Activated T-helper 2 cell treated with anti-CD3 and anti-CD28 coated beads, Interferon-gamma antibody, Interleukin-2, Interleukin-4, amounts not matched to agents 10 μg/mL and 5 μg/mL and 100 μg/mL, durations not matched to agents 14 hours and 24 hours and 36 hours (primary cell): ENCODE results near the gene CACNG3. TPM values are rescaled to one million over a fixed set of nuclear protein-coding genes. Genes with fewer than 3 reads are reported as not detected.

Source experiments
- DNase-seq: peaks from one replicate; pipeline ENCODE4 v3.0.0; 2021; ENCODE audit warnings: low spot score
- H3K27ac Mint-ChIP-seq: one replicate; pipeline ENCODE4 v1.8.0; 2021; ENCODE audit warnings: mixed read lengths
- H3K27me3 Mint-ChIP-seq: one replicate; pipeline ENCODE4 v1.8.0; 2021; ENCODE audit warnings: low read depth, mixed read lengths
- H3K36me3 Mint-ChIP-seq: one replicate; pipeline ENCODE4 v1.8.0; 2021; ENCODE audit warnings: low read depth, mixed read lengths
- H3K4me1 Mint-ChIP-seq: one replicate; pipeline ENCODE4 v1.8.0; 2021; ENCODE audit warnings: low read depth, mixed read lengths
- H3K4me3 Mint-ChIP-seq: one replicate; pipeline ENCODE4 v1.8.0; 2021; ENCODE audit warnings: low read depth, mild to moderate bottlenecking, moderate library complexity, mixed read lengths
- H3K9me3 Mint-ChIP-seq: one replicate; pipeline ENCODE4 v1.8.0; 2021; ENCODE audit warnings: mixed read lengths
- intact Hi-C: fragments of 100-400 bp; cut with micrococcal nuclease; formaldehyde crosslinking; loops from one replicate; pipeline ENCODE4 v1.15.1; 2023
- total RNA-seq: library from RNA; stranded (reverse); gene quantifications from 2 replicates; pipeline ENCODE4 v1.2.3, GENCODE V29; 2022

CACNG3 gene
- total RNA-seq, 1 donor from 2014 or later: not detected

DNA sequence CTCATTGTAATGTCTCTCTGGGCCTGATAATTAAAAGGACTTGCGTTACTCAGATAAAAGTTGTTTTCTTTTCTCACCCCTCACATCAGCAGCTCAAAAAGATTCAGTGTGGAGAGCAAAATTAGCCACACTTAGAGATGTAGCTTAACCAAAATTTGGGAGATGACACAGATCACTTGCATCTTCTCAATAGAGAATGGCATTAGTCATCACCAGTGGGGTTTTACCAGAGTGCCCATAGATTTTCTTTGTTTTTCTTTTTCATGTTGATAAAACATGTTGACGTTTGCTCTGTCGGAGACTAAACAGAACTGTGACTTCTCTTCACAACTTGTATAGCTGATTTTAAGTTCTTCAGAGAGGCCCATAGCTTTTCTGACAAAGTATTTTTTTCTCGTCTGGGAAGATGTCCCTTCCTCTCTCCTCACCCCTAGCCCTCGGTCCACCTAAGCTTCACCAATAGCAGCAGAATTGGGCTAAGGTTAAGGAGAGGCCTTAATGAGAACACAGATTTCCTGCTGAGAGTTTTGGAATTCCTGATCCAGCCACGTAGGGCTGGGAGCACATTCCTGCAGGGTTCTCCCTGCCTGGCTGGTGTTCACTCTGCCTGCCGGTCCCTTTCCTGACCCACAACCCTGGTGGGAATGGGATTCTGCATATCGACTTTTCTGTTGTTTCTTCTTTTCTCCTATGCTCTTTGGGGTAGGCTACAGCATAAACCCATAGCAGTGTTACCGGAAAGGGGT, 92.6 kb downstream of the CACNG3 start:
- intact Hi-C loops: no loop called here
- Mint-ChIP-seq H3K4me3 (no peak overlapping the region), H3K27ac (no peak overlapping the region)

DNA sequence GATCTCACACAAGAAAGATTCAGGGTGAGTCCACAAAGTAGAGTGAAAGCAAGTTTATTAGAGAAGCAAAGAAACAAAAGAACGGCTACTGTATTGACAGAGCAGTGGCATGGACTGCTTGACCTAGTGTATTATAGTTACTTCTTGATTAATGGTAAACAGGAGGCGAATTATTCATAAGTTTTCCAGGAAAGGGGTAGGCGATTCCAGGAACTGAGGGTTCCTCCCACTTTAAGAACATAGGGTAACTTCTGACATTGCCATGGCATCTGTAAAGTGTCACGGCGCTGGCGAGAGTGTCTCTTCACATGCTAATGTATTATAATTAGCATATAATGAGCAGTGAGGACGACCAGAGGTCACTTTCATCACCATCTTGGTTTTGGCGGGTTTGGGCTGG, 93.2 kb downstream of the CACNG3 start:
- no peaks in the 10 kb centered on the region for H3K9me3 Mint-ChIP-seq
- DNase-seq: no peak
- no peaks in the 10 kb centered on the region for H3K36me3 Mint-ChIP-seq
- H3K27me3 Mint-ChIP-seq: no peaks in the 10 kb centered on the region
- no peak overlapping the region for H3K4me3 Mint-ChIP-seq
- intact Hi-C loops: no loop called here
- H3K27ac Mint-ChIP-seq: no peak overlapping the region
- H3K4me1 Mint-ChIP-seq: peaks cover 6% of the 10 kb centered on the region

More for the DNA sequence above, 92.6 kb downstream of the CACNG3 start:
- H3K27me3 Mint-ChIP-seq: no peaks in the 10 kb centered on the region
- H3K36me3 Mint-ChIP-seq: no peaks in the 10 kb centered on the region
- DNase-seq: no peak
- peaks cover 6% of the 10 kb centered on the region for H3K4me1 Mint-ChIP-seq
- H3K9me3 Mint-ChIP-seq: no peaks in the 10 kb centered on the region

DNA sequence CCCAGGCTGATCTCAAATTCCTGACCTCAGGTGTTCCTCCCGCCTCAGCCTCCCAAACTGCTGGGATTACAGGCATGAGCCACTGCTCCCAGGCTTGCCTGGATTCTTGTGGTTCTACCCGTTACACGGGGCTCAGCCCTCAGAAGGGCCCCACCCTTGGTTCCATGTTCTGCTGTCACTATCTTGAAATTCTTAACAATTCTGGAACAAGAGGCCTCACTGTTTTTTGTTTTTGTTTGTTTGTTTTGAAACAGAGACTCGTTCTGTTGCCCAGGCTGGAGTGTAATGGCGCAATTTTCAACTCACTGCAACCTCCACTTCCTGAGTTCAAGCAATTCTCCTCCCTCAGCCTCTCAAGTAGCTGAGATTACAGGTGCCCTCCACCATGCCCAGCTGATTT, 96.6 kb downstream of the CACNG3 start:
- no peak overlapping the region for H3K27ac Mint-ChIP-seq
- H3K36me3 Mint-ChIP-seq: no peaks in the 10 kb centered on the region
- intact Hi-C loops: no loop called here
- no peaks in the 10 kb centered on the region for H3K27me3 Mint-ChIP-seq
- no peak overlapping the region for H3K4me3 Mint-ChIP-seq
- no peaks in the 10 kb centered on the region for H3K9me3 Mint-ChIP-seq
- no peak for DNase-seq
- peaks cover 4% of the 10 kb centered on the region for H3K4me1 Mint-ChIP-seq

DNA sequence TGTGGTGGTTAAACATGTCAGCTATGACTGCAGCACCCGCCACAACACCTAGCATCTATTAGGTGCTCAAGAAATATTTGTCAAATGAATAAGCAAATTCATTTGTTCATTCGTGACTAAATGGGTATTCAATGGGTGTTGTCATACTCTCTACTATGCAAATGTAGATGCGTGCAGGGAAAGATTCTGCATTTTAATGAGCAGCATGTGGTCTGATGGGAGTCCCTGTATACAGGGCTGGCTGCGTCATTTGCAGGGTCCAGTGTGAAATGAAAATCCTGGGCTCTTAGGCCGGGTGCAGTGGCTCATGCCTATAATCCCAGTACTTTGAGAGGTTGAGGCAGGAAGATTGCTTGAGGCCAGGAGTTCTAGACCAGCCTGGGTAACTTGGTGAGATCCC, 97.5 kb downstream of the CACNG3 start:
- no peak for DNase-seq
- Mint-ChIP-seq H3K4me1 (no peaks in the 10 kb centered on the region), H3K27me3 (no peaks in the 10 kb centered on the region), H3K9me3 (no peaks in the 10 kb centered on the region), H3K36me3 (no peaks in the 10 kb centered on the region), H3K27ac (no peak overlapping the region), H3K4me3 (no peak overlapping the region)
- intact Hi-C loops: no loop called here

DNA sequence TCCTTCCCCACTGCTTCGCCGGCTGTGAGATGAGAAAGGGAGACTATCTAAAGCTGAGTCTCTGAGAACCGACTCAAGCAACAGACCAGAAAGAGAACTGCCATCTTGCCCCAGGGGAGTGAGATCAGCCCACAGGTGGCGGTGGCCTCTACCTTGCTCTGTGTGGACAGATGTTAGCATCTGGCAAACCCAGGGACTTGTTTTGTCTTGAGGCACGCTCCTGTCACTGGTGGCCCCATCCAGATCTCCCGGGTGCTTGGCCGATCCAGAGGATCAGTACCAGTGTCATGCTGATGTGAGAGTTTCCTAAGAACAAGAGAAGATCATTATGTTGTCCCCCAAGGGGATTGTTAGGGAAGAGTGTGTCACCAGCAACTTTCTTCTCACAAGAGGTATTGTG, 101.4 kb downstream of the CACNG3 start:
- Mint-ChIP-seq H3K9me3 (no peaks in the 10 kb centered on the region), H3K36me3 (no peaks in the 10 kb centered on the region), H3K27ac (no peak overlapping the region), H3K4me1 (no peaks in the 10 kb centered on the region), H3K27me3 (no peaks in the 10 kb centered on the region), H3K4me3 (no peak overlapping the region)
- no peak for DNase-seq
- intact Hi-C loops: no loop called here

DNA sequence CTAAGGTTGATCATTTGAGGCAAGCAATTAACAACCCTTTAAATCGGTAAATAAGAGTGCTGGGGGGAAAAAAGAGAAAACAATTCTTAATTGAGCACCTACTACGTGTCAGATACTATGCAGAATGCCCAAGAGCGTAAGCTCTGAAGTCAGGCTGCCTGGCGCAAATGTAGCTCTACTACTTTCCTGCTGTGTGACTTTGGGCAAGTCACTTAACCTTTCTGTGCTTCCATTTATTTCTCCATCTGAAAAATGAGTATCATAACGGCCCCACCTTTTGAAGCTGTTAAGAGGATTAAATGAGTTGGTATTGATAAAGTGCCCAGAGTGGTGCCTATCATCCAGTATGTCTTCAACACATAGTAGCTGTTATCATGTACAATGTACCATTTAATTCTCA, 102.0 kb downstream of the CACNG3 start:
- Mint-ChIP-seq H3K36me3 (no peaks in the 10 kb centered on the region), H3K9me3 (no peaks in the 10 kb centered on the region), H3K27me3 (no peaks in the 10 kb centered on the region), H3K27ac (no peak overlapping the region), H3K4me3 (no peak overlapping the region), H3K4me1 (no peaks in the 10 kb centered on the region)
- DNase-seq: no peak
- intact Hi-C loops: no loop called here

DNA sequence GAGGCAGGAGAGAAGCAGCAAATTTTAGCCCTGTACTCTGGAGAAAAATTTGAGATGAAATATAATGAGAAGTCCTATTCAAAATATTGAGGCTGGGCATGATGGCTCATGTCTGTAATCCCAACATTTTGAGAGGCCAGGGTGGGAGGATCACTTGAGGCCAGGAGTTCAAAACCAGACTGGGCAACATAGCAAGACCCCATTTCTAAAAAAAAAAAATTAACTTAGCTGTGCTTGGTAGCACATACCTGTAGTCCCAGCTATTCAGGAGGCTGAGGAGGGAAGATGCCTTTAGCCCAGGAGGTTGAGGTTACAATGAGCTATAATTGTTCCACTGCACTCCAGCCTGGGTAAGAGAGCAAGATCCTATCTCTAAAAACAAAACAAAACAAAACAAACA, 103.4 kb downstream of the CACNG3 start:
- DNase-seq: no peak
- H3K27ac Mint-ChIP-seq: no peak overlapping the region
- H3K36me3 Mint-ChIP-seq: no peaks in the 10 kb centered on the region
- H3K9me3 Mint-ChIP-seq: no peaks in the 10 kb centered on the region
- H3K4me3 Mint-ChIP-seq: no peak overlapping the region
- intact Hi-C loops: no loop called here
- H3K27me3 Mint-ChIP-seq: no peaks in the 10 kb centered on the region
- H3K4me1 Mint-ChIP-seq: no peaks in the 10 kb centered on the region

DNA sequence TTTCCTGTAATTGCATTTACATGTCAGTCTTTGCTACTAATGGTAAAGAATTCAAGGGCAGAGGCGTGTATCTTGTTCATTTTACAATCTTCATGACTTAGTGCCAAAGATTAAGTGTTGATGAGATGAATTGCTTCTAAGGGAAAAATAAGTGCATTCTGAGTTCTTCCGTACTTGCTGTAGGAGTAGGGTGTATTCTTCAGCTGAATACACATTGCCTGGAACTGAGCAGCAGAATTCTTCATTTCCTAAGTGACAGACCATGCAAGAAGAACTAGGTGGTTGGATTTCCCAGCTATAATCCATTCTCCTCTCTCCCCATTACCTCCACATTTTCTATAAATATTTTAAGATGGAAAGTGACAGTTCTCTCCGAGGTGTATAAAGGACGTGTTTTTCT, 104.8 kb downstream of the CACNG3 start:
- Mint-ChIP-seq H3K4me3 (no peak overlapping the region), H3K27ac (no peak overlapping the region), H3K4me1 (no peaks in the 10 kb centered on the region), H3K36me3 (no peaks in the 10 kb centered on the region), H3K27me3 (no peaks in the 10 kb centered on the region), H3K9me3 (no peaks in the 10 kb centered on the region)
- intact Hi-C loops: no loop called here
- no peak for DNase-seq

DNA sequence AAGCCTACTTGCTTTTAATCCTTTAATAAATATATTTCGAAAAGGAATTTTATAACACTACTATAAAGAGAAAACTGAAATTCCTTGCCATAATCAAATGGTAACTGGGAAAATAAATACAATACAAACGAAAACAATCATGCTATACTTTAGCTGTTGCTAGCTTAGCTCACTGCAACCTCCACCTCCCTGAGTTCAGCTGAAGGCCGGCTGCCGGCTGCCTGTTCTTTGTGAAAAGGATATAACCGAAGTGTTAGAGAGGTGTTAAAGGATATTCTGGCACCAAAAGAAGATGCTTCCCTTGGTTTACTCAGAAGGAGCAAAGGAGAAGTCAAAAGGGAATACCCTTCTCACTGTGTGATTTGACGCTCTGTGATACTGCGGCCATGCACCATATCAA, 108.5 kb downstream of the CACNG3 start:
- H3K27me3 Mint-ChIP-seq: no peaks in the 10 kb centered on the region
- no peaks in the 10 kb centered on the region for H3K36me3 Mint-ChIP-seq
- intact Hi-C loops: no loop called here
- H3K27ac Mint-ChIP-seq: no peak overlapping the region
- DNase-seq: no peak
- H3K4me1 Mint-ChIP-seq: no peaks in the 10 kb centered on the region
- no peak overlapping the region for H3K4me3 Mint-ChIP-seq
- H3K9me3 Mint-ChIP-seq: no peaks in the 10 kb centered on the region

DNA sequence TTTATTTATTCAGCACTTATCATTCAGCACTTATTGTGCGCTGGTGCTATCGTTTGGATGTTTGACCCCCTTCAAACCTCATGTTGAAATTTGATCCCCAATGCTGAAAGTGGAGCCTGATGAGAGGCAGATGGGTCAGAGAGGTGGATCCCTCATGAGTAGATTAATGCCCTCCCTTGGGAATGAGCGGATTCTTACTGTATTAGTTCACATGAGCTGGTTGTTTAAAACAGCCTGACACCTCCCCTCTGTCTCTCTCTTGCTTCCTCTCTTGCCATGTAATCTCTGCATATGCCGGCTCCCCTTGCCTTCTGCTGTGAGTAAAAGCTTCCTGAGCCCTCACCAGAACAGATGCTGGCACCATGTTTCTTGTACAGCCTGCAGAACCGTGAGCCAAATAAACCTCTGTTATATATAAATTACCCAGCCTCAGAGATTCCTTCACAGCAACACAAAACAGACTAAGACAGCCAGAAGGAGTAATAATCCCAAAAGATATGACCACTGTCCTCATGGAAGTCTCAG, 111.1 kb downstream of the CACNG3 start:
- Mint-ChIP-seq H3K36me3 (no peaks in the 10 kb centered on the region), H3K4me1 (no peaks in the 10 kb centered on the region), H3K4me3 (no peak overlapping the region), H3K27me3 (no peaks in the 10 kb centered on the region), H3K9me3 (no peaks in the 10 kb centered on the region), H3K27ac (no peak overlapping the region)
- intact Hi-C loops: no loop called here
- no peak for DNase-seq

DNA sequence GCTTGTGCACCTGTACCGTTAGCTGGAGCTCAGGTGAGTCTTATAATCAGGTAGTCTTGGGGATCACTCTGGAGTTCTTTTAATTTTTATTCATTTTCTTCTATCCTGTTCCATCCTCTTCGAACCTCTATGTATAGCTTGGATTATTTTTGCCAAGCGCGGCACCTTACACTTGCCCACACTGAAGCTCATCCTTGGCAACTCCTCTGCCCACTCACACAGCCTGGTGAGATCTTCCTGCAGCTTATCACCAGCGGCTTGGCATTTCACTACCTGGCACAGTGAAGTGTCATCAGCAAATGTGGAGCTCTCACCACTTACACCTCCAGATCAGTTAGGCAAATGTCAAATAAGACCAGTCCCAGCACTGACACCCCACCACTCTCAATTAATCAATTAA, 116.7 kb downstream of the CACNG3 start:
- Mint-ChIP-seq H3K36me3 (no peaks in the 10 kb centered on the region), H3K4me3 (no peak overlapping the region), H3K27ac (no peak overlapping the region), H3K4me1 (no peaks in the 10 kb centered on the region), H3K27me3 (no peaks in the 10 kb centered on the region), H3K9me3 (no peaks in the 10 kb centered on the region)
- intact Hi-C loops: no loop called here
- DNase-seq: no peak

DNA sequence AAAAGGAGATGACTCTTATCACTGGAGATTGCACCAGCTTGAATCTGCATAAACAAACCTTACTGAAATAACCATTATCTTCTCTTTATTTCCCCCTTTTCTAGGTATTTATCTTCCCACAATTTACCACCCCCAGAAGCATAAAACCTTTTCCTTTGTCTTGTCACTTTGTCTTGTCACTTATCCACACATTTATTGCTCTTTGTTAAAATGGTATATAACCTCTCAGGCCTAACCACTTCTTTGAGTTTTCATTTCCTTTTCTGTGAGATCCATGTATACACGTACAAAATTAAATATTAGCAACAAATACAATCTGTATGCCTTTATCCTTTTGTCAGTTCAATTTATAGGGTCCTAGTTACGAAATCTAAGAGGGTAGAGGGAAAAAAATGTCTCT, 122.9 kb downstream of the CACNG3 start:
- H3K36me3 Mint-ChIP-seq: no peaks in the 10 kb centered on the region
- H3K4me1 Mint-ChIP-seq: no peaks in the 10 kb centered on the region
- H3K4me3 Mint-ChIP-seq: no peak overlapping the region
- peaks cover 21% of the 10 kb centered on the region for H3K9me3 Mint-ChIP-seq
- no peaks in the 10 kb centered on the region for H3K27me3 Mint-ChIP-seq
- DNase-seq: no peak
- H3K27ac Mint-ChIP-seq: no peak overlapping the region
- intact Hi-C loops: no loop called here

DNA sequence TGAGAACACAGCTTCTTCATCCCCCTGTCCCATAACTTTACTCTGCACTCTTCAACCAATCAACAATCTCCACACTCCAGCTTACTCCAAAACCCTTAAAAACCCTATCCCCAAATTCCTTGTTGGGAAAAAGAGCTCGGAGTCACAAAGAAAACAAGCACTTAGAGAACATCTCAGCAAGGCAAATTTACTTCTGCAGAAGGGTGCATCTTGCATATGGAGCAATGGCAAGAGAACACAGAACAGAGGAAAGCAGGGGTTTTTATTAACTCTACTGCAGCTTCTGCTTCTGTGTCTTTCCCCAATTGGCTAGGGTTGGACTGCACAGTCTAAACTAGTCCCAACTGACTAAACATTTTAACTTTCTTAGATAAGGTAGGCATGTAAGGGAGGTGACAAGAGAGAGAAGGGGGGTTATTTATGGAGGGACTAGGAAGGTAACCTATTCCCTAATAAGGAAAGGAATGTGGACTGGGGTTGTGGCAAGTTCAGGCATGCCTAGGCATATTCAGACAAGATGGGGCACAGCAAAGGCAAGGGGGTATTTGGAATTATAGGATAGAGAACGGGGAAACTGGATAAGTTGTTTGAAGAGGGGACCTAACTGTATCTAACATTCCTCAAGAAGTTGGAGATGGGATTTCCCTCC, 125.5 kb downstream of the CACNG3 start:
- Mint-ChIP-seq H3K9me3 (peaks cover 21% of the 10 kb centered on the region), H3K27me3 (no peaks in the 10 kb centered on the region), H3K4me1 (no peaks in the 10 kb centered on the region), H3K27ac (no peak overlapping the region), H3K36me3 (no peaks in the 10 kb centered on the region), H3K4me3 (no peak overlapping the region)
- no peak for DNase-seq
- intact Hi-C loops: no loop called here
